CD14-positive monocyte (primary cell): ENCODE data around the gene REELD1. TPM values are rescaled to one million over a fixed set of nuclear protein-coding genes. Genes with fewer than 3 reads are reported as not detected.

Source experiments
- DNase-seq, 3 donors: peaks; one replicate each; pipeline ENCODE4 v3.0.0-alpha.2; 2011 to 2022
- H2AFZ ChIP-seq: 2 replicates; pipeline ENCODE4 v1.6.0; 2012; ENCODE audit warnings: mild to moderate bottlenecking, low read depth, low read length, inconsistent platforms; ENCODE audit not compliant: insufficient read depth, poor library complexity, severe bottlenecking
- H3K27ac ChIP-seq, 2 donors: 1 replicate in 1 of 2; 2 replicates in 1 of 2; pipeline ENCODE4 v1.5.1; 2012 to 2013; ENCODE audit warnings: low read length in 2 of 2, control low read depth in 1 of 2, inconsistent platforms in 1 of 2, low read depth in 1 of 2, mild to moderate bottlenecking in 1 of 2
- H3K27me3 ChIP-seq, 2 donors: one replicate each; pipeline versions ENCODE4 v1.6.0 to v1.6.1; 2011 to 2013; ENCODE audit warnings: low read length in 2 of 2; ENCODE audit not compliant: control insufficient read depth in 2 of 2, insufficient read depth in 2 of 2
- H3K36me3 ChIP-seq, 2 donors: replicated peaks in 1 of 2; 1 replicate in 1 of 2; 2 replicates in 1 of 2; pipeline versions ENCODE4 v1.5.1 to v1.6.1; 2012 to 2013; ENCODE audit warnings: low read length in 2 of 2, control low read depth in 1 of 2, inconsistent platforms in 1 of 2, mild to moderate bottlenecking in 1 of 2; ENCODE audit not compliant: insufficient read depth in 2 of 2, control insufficient read depth in 1 of 2
- H3K4me1 ChIP-seq, 2 donors: 1 replicate in 1 of 2; 2 replicates in 1 of 2; pipeline versions ENCODE4 v1.5.1 to v1.6.1; 2012 to 2013; ENCODE audit warnings: low read length in 2 of 2, control low read depth in 1 of 2, inconsistent platforms in 1 of 2, mild to moderate bottlenecking in 1 of 2, moderate library complexity in 1 of 2; ENCODE audit not compliant: insufficient read depth in 2 of 2, control insufficient read depth in 1 of 2
- H3K4me2 ChIP-seq: replicated peaks from 2 replicates; pipeline ENCODE3; 2012; ENCODE audit warnings: low read length, moderate library complexity, mild to moderate bottlenecking; ENCODE audit not compliant: poor library complexity, severe bottlenecking; ENCODE audit errors: extremely low read depth
- H3K4me3 ChIP-seq, 3 experiments: fragments of 200-600 bp in 1 of 3; sonication (generic) in 1 of 3; replicated peaks in 1 of 3; 1 replicate in 2 of 3; 2 replicates in 1 of 3; pipeline ENCODE4 v1.5.1; 2011 to 2013; ENCODE audit warnings: low read length in 3 of 3, mild to moderate bottlenecking in 3 of 3, control low read depth in 2 of 3, low read depth in 2 of 3, inconsistent platforms in 1 of 3, moderate library complexity in 1 of 3
- H3K79me2 ChIP-seq: 2 replicates; pipeline ENCODE4 v1.6.0; 2012; ENCODE audit warnings: mild to moderate bottlenecking, control low read depth, inconsistent platforms, low read length, moderate library complexity; ENCODE audit not compliant: insufficient read depth
- H3K9ac ChIP-seq: 2 replicates; pipeline ENCODE4 v1.6.0; 2017; ENCODE audit warnings: low read length, mild to moderate bottlenecking; ENCODE audit not compliant: insufficient read depth, poor library complexity, severe bottlenecking
- H3K9me3 ChIP-seq, 2 donors: replicated peaks in 1 of 2; 1 replicate in 1 of 2; 2 replicates in 1 of 2; pipeline versions ENCODE4 v1.5.1 to v1.6.1; 2012 to 2013; ENCODE audit warnings: low read length in 2 of 2, control low read depth in 1 of 2; ENCODE audit not compliant: control insufficient read depth in 1 of 2, insufficient read depth in 1 of 2
- H4K20me1 ChIP-seq: 2 replicates; pipeline ENCODE4 v1.6.0; 2012; ENCODE audit warnings: mild to moderate bottlenecking, low read length, control low read depth, moderate library complexity; ENCODE audit not compliant: insufficient read depth
- H3K27ac Mint-ChIP-seq, 7 donors: one replicate each; pipeline ENCODE4 v1.8.0; 2020; ENCODE audit warnings: mild to moderate bottlenecking in 7 of 7, mixed read lengths in 7 of 7, moderate library complexity in 6 of 7, inconsistent platforms in 2 of 7
- H3K27me3 Mint-ChIP-seq, 3 donors: one replicate each; pipeline ENCODE4 v1.8.0; 2021 to 2022; ENCODE audit warnings: low read depth in 3 of 3, mild to moderate bottlenecking in 3 of 3, mixed read lengths in 3 of 3, moderate library complexity in 3 of 3, inconsistent platforms in 1 of 3
- H3K36me3 Mint-ChIP-seq, 2 donors: one replicate each; pipeline ENCODE4 v1.8.0; 2020; ENCODE audit warnings: mixed read lengths in 2 of 2, inconsistent platforms in 1 of 2, mild to moderate bottlenecking in 1 of 2
- H3K4me1 Mint-ChIP-seq: one replicate; pipeline ENCODE4 v1.8.0; 2020; ENCODE audit warnings: mild to moderate bottlenecking, mixed read lengths
- H3K4me3 Mint-ChIP-seq, 2 donors: one replicate each; pipeline ENCODE4 v1.8.0; 2020; ENCODE audit warnings: mild to moderate bottlenecking in 2 of 2, mixed read lengths in 2 of 2, moderate library complexity in 1 of 2
- H3K9me3 Mint-ChIP-seq, 7 donors: one replicate each; pipeline ENCODE4 v1.8.0; 2020 to 2022; ENCODE audit warnings: mixed read lengths in 7 of 7, mild to moderate bottlenecking in 6 of 7, moderate library complexity in 6 of 7, inconsistent platforms in 2 of 7
- WGBS: methylation state at CpG from one replicate; pipeline ENCODE4 v1.1.5; 2013; ENCODE audit warnings: missing lambda C conversion rate; ENCODE audit not compliant: insufficient coverage; 5-methylcytosine and 5-hydroxymethylcytosine counted together
- intact Hi-C, 2 donors: fragments of 100-400 bp; cut with micrococcal nuclease; formaldehyde crosslinking; loops; one replicate each; pipeline versions ENCODE4 v1.15.0 to v1.15.1; 2023
- polyA plus RNA-seq, 3 donors: library from polyadenylated mRNA; depleted of rRNA in 1 of 3; unstranded in 2 of 3; stranded (reverse) in 1 of 3; fragments of 300-500 nt in 2 of 3; fragments of >200 nt in 1 of 3; fragmentation: Illumina TruSeq in 2 of 3; gene quantifications; 1 replicate in 2 of 3; 2 replicates in 1 of 3; pipeline ENCODE4 v1.2.3, GENCODE V29; 2012 to 2021
- TF ChIP-seq, protein P1 (sequence below): fragments of 200-600 bp; IDR thresholded peaks from one replicate; pipeline ENCODE4 v1.8.0; 2022; ENCODE audit warnings: antibody characterized with exemption, mild to moderate bottlenecking

REELD1 gene
- polyA plus RNA-seq, 3 donors, result 1.5 TPM; not detected in 2

GRCh38 chr4:146243883-146244277 is 29.5 kb downstream of the REELD1 start:
- peaks cover 7 to 8% (median 7%) of the 10 kb centered on the region in 3 donors for H3K27me3 Mint-ChIP-seq
- Histone ChIP-seq H3K4me1 (peaks cover 0 to 3% of the 10 kb centered on the region in 2 donors), H3K36me3 (no peaks in the 10 kb centered on the region), H3K9me3 (no peaks in the 10 kb centered on the region), H3K27me3 (no peaks in the 10 kb centered on the region), H3K79me2 (no peaks in the 10 kb centered on the region), H4K20me1 (no peaks in the 10 kb centered on the region), H3K4me3 (no peak overlapping the region), H2AFZ (no peak overlapping the region), H3K27ac (no peak overlapping the region), H3K9ac (no peak overlapping the region), H3K4me2 (no peak overlapping the region)
- intact Hi-C loops, result no loop called here
- H3K36me3 Mint-ChIP-seq, result no peaks in the 10 kb centered on the region
- WGBS, result 91% methylated on average over 17 of the region's 17 CpGs
- DNase-seq, result no peak
- no peaks in the 10 kb centered on the region for H3K9me3 Mint-ChIP-seq
- no peak overlapping the region for H3K4me3 Mint-ChIP-seq
- no peak overlapping the region for H3K27ac Mint-ChIP-seq
- TF ChIP-seq, protein P1, sequence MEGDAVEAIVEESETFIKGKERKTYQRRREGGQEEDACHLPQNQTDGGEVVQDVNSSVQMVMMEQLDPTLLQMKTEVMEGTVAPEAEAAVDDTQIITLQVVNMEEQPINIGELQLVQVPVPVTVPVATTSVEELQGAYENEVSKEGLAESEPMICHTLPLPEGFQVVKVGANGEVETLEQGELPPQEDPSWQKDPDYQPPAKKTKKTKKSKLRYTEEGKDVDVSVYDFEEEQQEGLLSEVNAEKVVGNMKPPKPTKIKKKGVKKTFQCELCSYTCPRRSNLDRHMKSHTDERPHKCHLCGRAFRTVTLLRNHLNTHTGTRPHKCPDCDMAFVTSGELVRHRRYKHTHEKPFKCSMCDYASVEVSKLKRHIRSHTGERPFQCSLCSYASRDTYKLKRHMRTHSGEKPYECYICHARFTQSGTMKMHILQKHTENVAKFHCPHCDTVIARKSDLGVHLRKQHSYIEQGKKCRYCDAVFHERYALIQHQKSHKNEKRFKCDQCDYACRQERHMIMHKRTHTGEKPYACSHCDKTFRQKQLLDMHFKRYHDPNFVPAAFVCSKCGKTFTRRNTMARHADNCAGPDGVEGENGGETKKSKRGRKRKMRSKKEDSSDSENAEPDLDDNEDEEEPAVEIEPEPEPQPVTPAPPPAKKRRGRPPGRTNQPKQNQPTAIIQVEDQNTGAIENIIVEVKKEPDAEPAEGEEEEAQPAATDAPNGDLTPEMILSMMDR, result no peak
- peaks cover 10% of the 10 kb centered on the region for H3K4me1 Mint-ChIP-seq

- Histone ChIP-seq H3K9ac (no peak overlapping the region), H4K20me1 (no peaks in the 10 kb centered on the region), H3K27ac (no peak overlapping the region), H3K79me2 (no peaks in the 10 kb centered on the region), H3K4me2 (no peak overlapping the region), H3K9me3 (no peaks in the 10 kb centered on the region), H3K27me3 (no peaks in the 10 kb centered on the region), H3K36me3 (no peaks in the 10 kb centered on the region), H2AFZ (no peak overlapping the region), H3K4me1 (peaks cover 0 to 3% of the 10 kb centered on the region in 2 donors), H3K4me3 (no peak overlapping the region)
- no peaks in the 10 kb centered on the region for H3K36me3 Mint-ChIP-seq
- intact Hi-C loops, result no loop called here
- TF ChIP-seq, protein P1, result no peak
- peak overlapping the region in 2 of 7 donors; percentile 6 to 79 for H3K27ac Mint-ChIP-seq
- no peak for DNase-seq
- no peaks in the 10 kb centered on the region for H3K9me3 Mint-ChIP-seq
- peaks cover 7% of the 10 kb centered on the region for H3K4me1 Mint-ChIP-seq
- WGBS, result 89% methylated on average over 7 of the region's 9 CpGs
- no peak overlapping the region for H3K4me3 Mint-ChIP-seq
- peaks cover 6 to 7% (median 7%) of the 10 kb centered on the region in 3 donors for H3K27me3 Mint-ChIP-seq
Observed at GRCh38 chr4:146244496-146244895, 30.2 kb downstream of the REELD1 start.
